ENCODE data around the gene ARRDC1. TPM values are rescaled to one million over a fixed set of nuclear protein-coding genes. Genes with fewer than 3 reads are reported as not detected.

The ARRDC1 gene
- total RNA-seq, 1 donor from 2014 or later: 136 TPM

DNA sequence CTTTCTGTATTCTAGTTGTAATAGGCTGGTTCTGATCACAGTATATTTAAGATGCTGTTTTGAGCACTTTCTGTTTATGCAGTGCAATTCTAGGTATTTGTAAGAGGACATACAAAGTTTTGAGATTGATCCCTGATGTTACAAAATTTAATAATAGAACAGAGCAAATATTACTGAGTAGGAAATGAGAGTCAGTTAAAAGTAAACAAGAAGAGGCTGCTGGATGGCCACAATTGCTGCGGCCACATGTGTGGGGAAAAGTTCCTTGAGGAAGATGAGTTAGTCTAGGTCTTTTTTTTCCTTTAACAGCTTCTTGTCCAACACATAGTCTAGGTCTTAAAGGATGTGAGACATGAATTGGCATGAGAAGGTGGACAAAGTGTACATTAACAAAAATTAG, 24.6 kb downstream of the ARRDC1 start:
- TF ChIP-seq, protein P1, sequence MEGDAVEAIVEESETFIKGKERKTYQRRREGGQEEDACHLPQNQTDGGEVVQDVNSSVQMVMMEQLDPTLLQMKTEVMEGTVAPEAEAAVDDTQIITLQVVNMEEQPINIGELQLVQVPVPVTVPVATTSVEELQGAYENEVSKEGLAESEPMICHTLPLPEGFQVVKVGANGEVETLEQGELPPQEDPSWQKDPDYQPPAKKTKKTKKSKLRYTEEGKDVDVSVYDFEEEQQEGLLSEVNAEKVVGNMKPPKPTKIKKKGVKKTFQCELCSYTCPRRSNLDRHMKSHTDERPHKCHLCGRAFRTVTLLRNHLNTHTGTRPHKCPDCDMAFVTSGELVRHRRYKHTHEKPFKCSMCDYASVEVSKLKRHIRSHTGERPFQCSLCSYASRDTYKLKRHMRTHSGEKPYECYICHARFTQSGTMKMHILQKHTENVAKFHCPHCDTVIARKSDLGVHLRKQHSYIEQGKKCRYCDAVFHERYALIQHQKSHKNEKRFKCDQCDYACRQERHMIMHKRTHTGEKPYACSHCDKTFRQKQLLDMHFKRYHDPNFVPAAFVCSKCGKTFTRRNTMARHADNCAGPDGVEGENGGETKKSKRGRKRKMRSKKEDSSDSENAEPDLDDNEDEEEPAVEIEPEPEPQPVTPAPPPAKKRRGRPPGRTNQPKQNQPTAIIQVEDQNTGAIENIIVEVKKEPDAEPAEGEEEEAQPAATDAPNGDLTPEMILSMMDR (IDR thresholded peaks at IDR 0.05; ENCODE audit: insufficient read depth, low read length, severe bottlenecking): no peak
- no peaks in the 10 kb centered on the region for H3K27me3 ChIP-seq (ENCODE audit: control insufficient read depth, insufficient read depth, low read length)
- no peak overlapping the region for H3K4me3 ChIP-seq (ENCODE audit: low read depth, low read length)
- FAIRE-seq (no peak), DNase-seq (ENCODE audit: low read depth) (no peak)
- H3K36me3 ChIP-seq (ENCODE audit: control insufficient read depth, insufficient read depth, low read length): peaks cover 1% of the 10 kb centered on the region

DNA sequence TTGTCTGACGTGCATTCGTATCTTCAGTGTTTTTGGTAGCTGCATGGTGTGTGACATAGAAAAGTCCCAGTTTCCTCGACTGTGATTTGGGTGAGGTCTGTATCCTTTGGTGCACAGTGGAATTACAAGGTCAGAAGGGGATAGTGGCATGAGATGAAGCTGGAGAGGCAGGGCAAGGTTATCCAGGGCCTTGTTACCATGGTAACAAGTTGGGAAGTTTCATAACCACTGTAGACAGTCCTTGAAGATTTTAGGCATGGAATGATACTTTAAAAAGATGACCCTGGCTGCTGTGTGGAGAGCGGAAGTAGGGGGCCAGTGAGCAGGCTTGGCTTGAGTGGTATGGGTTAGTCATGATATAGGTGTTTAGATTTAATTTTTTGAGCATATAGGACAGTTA, 25.2 kb downstream of the ARRDC1 start:
- H3K36me3 ChIP-seq (ENCODE audit: control insufficient read depth, insufficient read depth, low read length): peaks cover 1% of the 10 kb centered on the region

DNA sequence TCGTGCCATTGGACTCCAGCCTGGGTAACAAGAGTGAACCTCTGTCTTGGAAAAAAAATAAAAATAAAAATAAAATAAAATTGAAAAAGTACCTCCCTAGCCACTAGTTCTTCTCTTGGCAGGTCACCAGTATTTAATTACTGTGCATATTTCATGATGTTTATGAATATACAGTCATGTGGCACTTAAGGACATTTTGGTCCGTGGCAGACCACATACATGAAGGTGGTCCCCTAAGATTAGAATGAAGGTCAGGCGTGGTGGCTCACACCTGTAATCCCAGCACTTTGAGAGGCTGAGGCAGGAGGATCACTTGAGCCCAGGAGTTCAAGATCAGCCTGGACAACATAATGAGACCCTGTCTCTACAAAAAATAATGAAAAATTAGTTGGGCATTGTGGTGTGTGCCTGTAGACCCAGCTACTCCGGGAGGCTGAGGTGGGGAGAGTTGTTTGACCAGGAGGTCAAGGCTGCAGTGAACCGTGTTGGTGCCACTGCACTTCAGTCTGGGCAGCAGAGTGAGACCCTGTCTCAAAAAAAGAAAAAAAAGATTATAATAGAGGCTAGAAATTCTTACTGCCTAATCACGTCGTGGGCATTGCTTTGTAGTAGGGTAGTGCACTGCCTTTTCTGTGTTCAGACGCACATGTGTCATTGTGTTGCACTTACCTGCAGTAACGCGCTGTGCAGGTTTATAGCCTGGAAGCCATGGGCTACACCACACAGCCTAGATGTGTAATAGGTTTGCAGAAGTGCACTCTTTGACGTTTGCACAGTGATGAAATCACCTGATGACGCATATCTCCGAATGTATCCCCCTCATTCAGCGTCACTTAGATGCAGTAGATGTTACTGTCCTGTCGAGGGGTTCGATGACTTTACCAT, 26.1 kb downstream of the ARRDC1 start:
- Histone ChIP-seq H3K4me3 (ENCODE audit: low read depth, low read length) (no peak overlapping the region), H3K27me3 (ENCODE audit: control insufficient read depth, insufficient read depth, low read length) (no peaks in the 10 kb centered on the region), H3K36me3 (ENCODE audit: control insufficient read depth, insufficient read depth, low read length) (peaks cover 1% of the 10 kb centered on the region)
- FAIRE-seq: no peak
- TF ChIP-seq, protein P1 (IDR thresholded peaks at IDR 0.05; ENCODE audit: insufficient read depth, low read length, severe bottlenecking): no peak
- no peak for DNase-seq (ENCODE audit: low read depth)

More for the DNA sequence above, 25.2 kb downstream of the ARRDC1 start:
- TF ChIP-seq, protein P1 (IDR thresholded peaks at IDR 0.05; ENCODE audit: insufficient read depth, low read length, severe bottlenecking): no peak
- FAIRE-seq: no peak
- DNase-seq (ENCODE audit: low read depth): no peak
- H3K4me3 ChIP-seq (ENCODE audit: low read depth, low read length): no peak overlapping the region
- H3K27me3 ChIP-seq (ENCODE audit: control insufficient read depth, insufficient read depth, low read length): no peaks in the 10 kb centered on the region

DNA sequence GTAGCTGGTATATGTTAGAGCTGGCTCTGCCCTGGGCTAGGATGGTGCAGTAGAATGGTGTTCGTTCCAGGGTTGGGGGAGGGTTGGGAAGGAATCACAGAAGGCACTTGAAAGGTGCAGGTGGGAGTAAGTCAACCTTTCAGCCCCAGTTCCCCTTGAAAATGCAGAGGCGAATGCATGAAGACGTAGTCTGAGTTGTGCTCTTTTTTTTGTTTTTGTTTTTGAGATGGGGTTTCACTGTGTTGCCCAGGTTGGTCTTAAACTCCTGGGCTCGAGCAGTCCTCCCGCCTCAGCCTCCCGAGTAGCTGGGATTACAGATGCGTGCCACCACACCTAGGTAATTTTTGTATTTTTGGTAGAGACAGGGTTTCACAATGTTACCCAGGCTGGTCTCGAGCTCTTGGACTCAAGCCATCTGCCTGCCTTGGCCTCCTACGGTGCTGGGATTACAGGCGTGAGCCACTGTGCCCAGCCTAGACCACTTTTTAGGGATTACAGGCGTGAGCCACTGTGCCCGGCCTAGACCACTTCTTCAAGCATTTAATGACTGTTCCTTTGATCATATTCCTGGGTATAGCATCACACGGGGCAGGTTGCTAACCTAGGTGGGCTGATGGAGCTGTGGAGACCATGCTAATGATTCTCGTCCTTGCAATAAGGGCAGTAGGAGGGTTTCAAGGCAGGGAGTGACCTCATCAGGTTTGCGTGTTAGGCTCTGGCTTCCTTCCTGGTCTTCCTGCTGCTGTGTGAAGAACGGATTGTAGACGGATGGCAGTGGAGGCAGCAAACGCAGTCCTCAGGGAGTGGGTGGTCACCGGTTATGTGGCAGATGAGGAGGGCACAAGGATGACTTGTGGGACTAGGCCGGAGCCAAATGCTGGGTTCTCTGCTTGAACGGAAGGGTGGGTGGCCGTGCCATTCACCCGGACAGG, 27.0 kb downstream of the ARRDC1 start:
- TF ChIP-seq, protein P1 (IDR thresholded peaks at IDR 0.05; ENCODE audit: insufficient read depth, low read length, severe bottlenecking): no peak
- Histone ChIP-seq H3K27me3 (ENCODE audit: control insufficient read depth, insufficient read depth, low read length) (no peaks in the 10 kb centered on the region), H3K4me3 (ENCODE audit: low read depth, low read length) (no peak overlapping the region), H3K36me3 (ENCODE audit: control insufficient read depth, insufficient read depth, low read length) (peaks cover 1% of the 10 kb centered on the region)
- DNase-seq (ENCODE audit: low read depth): no peak
- FAIRE-seq: no peak

- no peak overlapping the region for H3K4me3 ChIP-seq (ENCODE audit: low read depth, low read length)
- H3K36me3 ChIP-seq (ENCODE audit: control insufficient read depth, insufficient read depth, low read length): peaks cover 3% of the 10 kb centered on the region
- DNase-seq (ENCODE audit: low read depth) (no peak), FAIRE-seq (no peak)
- H3K27me3 ChIP-seq (ENCODE audit: control insufficient read depth, insufficient read depth, low read length): no peaks in the 10 kb centered on the region
- TF ChIP-seq, protein P1 (IDR thresholded peaks at IDR 0.05; ENCODE audit: insufficient read depth, low read length, severe bottlenecking): no peak
Observed at GRCh38 chr9:137634016-137634415, 28.5 kb downstream of the ARRDC1 start.

Data from bronchial epithelial cell (primary cell).